ENCODE measurements around the gene USP40.

USP40 gene

DNA sequence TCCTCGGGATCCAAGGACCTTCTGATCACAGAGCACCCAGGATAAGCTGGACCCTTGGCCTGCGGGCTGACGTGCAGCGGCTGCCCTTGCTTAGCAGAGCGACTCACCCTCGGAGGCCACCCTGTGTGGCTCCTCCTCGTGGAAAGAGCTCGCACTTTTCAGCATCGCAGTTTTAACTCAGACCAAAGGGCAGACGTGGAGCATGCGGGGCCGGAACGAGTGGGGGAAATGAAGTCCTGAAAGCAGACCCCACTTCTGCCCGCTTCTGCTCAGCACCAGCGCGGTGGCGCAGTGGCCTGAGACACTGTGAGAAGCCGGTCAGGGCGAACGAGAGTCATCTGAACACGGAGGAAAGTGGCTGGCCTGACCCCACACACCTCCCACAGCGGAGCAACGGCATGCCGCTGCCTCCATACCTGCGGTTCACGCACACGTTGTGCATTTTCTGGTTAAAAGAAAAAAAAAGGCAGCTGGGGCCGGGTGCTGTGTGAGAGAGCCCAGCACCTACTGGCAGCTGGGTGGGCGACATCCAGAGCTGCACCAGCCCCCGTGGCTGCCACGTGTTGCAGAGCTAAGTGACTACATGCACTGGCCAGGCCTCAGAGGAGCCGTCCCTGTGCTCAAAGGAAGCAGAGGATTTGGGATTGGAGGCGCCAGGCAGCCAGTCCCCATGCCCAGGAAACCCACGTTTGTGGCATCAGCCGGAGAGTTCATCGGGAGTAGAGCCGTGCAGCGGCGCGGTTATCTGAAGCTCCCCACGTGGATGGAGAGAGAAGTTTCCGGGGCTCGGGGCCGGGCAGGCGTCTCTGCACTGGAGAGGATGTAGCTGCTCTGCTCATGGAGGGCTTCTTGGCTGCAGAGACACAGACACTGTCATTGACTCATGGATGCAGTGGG is 89.7 kb downstream of the USP40 start:
- no peak for DNase-seq (ENCODE audit: low read depth, low spot score)

DNA sequence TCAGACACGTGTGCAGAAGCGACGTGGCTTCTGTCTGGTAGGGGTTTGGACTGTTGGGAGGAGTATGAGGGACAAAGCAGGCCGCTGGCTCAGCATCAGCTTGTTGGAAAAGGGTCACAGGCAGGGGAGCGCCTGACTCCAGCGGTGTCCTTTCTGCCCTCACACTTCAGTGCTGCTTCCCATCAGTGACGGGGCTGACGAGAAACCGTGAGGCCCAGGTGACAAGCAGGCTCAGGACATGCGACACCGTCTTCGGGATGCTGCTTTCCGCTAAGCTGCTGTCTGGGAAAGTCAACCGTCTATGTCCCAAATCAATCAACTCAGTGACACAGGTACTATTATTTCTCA is 90.5 kb downstream of the USP40 start:
- no peak for DNase-seq (ENCODE audit: low read depth, low spot score)

DNA sequence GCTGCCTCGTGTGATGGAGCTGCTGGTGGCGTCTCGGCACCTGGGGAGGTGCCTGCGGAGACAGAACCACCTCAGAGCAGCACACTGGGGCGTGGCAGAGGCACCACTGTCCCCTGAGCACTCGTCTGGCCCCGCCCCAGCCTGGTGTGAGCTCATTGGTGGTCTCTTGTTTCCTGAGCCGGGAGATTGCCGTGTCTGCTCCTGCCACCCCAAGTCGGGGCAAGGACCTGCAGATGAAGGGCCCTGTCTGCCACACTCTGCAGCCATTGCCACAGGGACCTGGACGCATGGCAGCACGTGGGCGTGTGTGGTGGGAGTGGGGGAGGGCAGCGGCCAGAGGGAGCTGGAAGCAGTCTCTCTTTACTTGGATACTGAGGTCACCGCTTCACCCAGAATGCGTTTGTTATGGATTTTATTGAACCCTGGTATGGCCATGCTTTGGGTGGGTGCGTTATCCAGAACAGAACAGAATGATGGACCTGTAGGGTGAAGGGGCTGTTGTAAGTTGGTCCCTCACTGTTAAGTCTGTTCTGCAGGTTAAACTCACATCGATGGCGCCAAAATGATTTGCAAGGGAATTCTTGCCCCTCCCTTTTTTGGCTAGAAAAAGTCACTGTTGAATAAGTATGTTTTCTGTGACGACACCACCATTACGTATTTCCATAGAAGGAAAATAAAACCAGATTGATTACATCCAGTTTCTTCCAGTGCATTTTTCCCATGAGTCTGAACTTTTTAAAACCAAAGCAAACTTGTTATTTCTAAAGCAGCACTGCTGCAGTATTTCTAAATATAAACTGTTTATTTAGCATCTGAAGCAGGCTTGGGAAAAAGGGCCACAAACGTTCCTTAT is 92.0 kb downstream of the USP40 start:
- no peak for DNase-seq (ENCODE audit: low read depth, low spot score)

DNA sequence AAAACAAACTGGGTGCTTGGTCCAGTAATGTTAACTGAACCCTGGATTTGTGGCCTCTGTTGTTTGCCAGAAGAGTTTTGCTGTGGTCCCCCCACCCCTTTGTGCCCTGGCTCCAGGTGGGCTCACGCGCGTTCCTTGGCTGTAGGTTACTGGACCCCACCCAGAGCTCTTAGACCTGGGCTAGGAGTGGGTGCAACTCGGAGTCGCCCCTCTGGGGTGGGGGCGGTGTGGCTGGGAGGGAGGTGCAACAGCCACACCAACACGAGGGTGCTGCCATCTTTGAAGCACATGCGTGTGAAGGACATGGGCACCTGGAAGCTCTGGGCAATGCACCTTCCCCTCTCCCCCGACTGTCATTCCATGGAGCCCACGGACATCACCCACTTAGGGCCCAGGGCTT is 92.7 kb downstream of the USP40 start:
- no peak for DNase-seq (ENCODE audit: low read depth, low spot score)

DNA sequence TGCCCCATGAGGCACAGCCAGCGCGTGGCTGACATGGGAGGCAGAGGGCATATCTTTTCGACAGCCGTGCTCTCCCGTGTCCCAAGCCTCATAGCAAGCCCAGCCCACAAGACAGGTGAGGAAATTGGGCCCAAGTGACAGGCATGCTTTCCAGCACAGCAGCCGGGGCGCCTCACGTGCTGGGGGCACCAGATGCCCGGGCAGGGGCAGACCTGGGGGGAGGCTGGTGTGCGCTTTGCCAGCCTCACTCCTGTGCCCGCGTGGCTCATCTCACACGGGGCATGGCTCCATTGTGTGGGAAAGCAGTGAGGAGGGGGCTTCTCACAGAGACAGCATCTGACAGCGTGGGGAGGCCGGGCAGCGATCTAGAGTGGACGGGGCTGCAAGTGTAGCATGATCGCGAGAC is 93.2 kb downstream of the USP40 start:
- no peak for DNase-seq (ENCODE audit: low read depth, low spot score)

DNA sequence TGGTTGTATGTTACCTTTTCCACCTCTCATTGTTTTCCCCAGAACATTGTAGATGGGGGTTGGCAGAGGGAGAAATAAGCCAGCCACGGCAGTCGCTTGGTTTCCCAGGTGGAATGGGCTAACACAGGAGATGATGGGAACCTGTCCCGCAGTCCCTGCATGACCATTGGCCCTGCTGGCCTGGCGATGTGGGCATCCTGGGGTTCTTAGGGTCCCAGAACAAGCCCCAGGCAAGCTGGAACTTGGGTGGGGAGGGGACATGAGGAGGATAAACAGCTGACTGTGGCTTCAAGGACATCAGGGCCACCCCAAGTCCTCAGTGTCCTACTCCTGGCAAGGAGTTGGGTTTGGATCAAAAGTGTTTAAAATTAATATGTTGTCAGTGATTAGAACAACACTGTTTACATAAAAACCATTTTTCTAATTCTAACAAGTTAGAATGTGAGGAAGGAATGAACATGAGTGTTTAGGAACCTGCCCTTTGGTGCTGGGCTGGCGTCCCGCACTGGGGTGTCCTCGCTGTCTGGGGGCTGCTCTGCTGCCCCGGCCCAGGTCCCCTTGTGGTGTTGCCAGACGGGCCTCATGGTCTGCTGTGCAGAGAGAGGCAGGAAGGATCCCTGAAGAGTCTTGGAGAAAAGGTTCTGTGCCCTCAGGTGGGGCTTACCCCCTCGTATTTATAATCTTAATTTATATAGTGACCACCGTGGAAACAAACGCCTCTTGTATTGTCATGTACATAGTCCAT is 95.1 kb downstream of the USP40 start:
- no peak for DNase-seq (ENCODE audit: low read depth, low spot score)

DNA sequence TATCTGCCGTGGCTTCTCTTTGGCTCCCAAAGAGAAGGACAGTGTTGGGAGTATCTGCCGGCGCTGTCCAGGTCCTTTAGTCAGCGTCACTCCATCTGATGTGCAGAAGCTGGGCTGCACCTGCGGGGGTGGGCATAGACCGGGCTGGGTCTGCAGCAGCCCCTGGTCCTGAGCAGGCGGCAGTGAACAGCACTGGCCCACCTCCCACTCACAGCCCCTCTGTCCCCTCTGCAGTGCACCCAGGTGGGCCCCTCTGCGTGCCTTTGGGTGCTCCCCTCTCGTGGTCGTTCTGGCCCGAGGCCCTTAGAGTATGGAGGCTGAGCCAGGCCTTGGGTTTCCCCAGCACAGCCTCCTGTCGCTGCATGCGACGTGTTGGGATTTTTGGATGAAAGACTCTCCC is 95.7 kb downstream of the USP40 start:
- DNase-seq (ENCODE audit: low read depth, low spot score): no peak

DNA sequence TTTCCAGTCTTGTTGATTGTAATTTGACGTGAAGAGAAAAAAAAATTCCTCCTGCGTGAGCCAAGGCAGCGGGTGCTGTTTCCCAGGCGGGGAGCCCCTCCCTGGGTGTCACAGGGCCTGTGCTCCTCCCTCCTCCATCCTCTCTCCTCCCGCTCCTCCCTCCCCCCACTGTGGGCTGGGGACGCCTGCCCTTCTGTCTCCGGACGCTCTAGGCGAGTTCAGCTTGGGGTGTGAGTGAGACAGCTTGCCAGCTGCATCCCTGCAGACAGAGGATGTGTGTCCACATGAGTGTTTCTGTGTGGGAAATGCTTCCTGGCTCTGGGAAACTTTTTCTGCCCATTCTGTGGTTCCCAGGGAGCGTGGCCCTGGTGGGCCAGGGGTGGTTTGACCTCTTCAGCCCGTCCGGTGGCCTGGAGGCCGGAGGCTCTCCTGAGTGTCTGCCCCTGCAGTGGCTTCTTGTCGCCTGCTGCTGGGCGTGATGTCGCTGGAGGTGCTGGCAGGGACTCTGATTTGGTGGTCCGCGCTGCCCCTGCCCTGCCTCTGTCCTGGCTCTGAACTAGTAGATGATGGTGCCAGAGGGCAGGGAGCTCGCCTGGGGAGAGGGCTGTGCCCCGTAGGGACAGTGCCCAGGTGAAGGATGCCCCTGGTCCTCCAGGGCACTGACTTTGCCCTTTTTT is 96.4 kb downstream of the USP40 start:
- DNase-seq (ENCODE audit: low read depth, low spot score): no peak

DNA sequence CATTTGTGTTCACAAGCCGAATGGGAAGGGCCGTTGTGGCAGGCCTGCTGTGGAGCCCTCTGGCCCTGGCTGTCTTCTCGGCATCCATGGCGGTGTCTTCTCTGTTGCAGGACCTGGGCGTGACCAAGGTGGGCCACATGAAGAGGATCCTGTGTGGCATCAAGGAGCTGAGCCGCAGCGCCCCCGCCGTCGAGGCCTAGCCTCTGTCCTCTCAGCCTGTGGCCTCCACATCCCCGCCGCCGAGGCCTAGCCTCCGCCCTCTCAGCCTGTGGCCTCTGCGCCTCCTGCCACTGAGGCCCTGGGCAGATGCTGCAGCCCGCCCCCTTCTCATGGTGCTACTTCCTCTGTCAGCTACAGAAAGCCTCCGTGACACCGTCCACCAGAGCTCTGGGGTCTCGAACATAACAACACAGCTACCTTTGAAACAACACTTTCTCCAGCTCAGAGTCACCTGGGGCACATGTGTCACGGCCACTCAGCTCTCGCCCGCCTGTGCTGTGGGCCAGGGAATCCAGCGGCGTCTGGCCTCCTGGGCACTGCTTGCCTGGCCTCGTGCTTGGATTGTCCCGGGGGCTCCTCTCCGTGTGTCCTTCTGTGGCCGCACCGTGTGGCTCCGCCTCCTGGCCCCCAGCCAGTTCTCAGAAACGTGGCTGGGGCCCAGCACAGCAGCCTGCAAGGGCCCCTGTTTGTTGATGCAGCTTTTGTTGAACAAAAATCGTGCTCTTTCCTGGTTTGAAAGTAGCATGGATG is 97.1 kb downstream of the USP40 start:
- no peak for DNase-seq (ENCODE audit: low read depth, low spot score)

DNA sequence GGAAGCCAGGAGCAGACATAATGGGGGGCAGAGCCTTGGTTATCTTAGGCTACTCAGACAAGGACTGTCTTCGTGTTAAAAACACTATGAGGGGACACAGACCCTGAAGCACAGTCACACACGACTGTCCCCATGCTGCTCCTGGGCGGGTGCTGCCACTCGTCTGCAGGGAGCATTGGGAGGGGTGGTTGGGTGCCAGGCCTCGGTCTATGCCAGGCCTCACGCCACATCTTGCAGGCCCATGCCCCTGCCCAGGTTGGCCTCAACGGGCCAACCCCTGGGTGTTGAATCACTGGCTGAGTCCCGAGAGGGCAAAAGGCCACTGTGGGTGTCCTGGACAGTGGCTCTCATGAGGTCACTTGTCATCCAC is 97.9 kb downstream of the USP40 start:
- DNase-seq (ENCODE audit: low read depth, low spot score): no peak

DNA sequence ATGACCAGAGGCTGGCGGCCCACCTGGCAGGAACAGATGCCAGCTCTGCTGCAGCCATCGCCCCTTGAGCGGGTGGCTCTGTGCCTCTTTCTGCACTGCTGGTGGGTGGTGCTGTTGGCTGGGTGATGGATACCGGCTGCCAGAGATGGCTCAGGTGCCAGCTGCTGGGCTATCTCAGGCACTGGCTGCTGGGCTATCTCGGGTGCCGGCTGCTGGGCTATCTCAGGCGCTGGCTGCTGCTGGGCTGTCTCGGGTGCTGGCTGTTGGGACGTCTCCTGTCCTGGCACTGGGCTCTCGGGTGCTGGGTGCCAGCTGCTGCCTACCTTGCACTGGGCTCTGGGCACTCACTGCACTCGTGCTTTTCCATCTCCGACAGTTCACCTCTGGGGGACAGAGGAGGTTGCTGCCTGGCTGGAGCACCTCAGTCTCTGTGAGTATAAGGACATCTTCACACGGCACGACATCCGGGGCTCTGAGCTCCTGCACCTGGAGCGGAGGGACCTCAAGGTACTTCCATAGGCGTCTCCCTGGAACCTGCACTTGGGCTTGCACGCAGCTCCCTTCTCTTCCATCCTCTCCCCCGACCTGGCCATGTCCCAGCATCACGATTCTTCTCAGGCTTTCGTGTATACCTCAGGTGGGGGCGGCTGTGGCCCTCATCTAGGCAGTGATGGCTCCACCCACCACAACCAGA is 98.4 kb downstream of the USP40 start:
- DNase-seq (ENCODE audit: low read depth, low spot score): no peak

DNA sequence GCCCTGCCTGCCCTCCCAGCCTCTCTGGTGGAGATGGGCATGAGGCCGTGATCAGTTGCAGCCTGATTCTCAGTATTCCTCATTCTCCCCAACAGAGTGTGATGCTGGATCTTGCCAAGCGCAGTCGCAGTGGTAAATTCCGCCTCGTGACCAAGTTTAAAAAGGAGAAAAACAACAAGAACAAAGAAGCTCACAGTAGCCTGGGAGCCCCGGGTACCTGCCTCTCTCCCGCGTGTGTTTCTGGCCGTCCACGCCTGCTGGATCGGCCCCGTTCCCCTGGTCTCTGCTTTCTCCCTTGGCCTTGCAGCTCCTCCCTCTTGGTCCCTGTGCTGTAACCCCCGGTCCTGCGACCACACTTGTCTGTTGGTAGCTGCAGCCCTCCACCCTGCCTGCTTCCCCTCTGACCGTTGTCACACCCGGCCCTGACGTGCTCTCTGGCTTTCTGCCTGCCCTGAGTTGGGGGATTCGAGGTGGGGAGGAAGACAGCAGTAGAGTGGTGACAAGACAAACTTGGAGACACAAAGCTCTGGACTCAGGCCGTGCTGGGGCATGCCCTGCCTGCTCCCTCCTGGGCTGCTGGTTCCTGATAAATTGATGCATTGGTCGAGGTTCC is 99.5 kb downstream of the USP40 start:
- no peak for DNase-seq (ENCODE audit: low read depth, low spot score)

DNA sequence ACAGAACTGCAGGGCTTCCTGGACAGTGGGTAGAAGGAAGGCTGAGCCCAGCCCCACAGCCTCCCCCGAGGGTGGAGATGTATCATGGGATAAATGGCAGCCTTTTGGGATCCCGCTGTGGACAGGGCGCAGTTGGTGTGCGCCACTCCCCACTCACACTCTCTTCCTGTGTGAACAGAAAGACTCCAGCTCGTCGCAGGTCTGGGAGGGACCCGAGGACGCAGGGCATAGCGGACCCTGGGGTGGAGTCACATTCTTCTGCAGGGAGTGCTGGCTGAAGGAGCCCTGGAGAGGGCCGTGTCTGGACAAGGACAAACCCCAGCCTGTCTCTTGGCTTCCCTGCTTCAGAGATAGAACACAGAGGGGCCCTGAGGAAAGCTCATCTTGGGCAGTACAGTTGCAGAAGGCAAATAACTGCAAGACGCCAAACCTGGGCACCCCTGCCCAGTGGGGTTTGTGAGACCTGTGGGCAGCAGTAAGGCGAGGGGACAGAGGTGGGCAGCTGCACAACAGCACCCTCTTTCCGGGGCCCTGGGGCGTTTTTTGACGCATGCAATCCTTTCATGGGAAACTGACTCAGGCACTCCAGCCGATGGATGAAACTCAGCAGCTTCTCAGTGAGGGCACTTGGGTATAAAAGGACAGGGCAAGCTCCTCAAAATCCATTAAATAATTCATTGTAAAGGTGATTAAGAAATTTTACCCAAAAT is 101.9 kb downstream of the USP40 start:
- no peak for DNase-seq (ENCODE audit: low read depth, low spot score)

DNA sequence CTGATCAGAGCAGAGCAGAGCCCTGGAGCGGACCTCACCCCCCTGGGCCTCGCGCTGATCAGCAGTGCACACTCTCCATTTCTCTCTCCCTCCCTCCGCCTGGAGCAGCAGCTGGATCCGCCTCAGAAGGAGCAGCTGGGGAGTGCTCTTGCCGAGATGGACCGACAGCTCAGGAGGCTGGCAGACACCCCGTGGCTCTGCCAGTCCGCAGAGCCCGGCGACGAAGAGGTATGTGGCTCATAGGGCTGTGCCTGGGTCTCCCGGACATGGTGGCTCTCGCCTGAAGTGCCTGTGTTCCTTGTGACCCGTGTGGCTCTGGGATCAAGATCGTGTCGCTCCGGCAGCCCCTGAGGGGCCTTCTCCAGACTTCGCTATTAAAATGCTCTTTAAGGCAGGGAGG is 102.5 kb downstream of the USP40 start:
- DNase-seq (ENCODE audit: low read depth, low spot score): no peak

DNA sequence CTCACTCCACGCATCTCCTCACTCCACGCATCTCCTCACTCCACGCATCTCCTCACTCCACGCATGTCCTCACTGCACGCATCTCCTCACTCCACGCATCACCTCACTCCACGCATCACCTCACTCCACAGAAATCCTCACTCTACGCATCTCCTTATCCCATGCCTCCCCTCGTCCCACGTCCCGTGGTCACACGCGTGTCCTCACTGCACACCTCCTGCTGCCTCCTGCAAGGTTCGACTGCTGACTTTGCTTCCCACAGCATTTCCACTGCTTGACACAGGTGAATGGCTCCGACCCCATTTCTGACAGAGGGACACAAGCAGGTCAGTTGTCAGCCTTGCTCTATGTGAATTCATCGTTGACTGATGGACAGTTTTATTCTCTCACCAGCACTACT is 103.0 kb downstream of the USP40 start:
- no peak for DNase-seq (ENCODE audit: low read depth, low spot score)

DNA sequence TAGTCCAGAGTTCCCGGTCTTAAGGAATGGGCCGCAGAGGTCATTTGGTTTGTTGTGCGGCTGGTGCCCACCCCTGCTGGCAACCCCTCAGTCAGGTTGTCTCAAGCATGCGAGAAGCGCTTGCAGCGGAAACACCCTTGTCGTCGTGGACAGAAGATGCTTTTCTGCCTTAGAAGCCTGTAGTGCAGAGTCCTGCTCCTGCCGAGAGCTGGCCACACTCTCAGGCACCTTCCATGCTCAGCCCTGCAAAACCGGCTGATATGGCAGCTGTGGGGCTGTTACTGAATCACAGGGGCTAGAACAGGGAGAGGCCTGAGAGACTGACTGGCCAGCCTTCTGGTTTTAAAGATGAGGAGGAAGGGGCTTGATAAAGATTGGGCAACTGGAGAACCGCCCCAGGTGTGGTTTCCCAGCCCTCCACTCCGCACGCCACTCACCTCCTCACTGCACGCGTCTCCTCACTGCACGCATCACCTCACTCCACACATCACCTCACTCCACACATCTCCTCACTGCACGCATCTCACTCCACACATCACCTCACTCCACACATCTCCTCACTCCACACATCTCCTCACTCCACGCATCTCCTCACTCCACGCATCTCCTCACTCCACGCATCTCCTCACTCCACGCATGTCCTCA is 103.6 kb downstream of the USP40 start:
- no peak for DNase-seq (ENCODE audit: low read depth, low spot score)

DNA sequence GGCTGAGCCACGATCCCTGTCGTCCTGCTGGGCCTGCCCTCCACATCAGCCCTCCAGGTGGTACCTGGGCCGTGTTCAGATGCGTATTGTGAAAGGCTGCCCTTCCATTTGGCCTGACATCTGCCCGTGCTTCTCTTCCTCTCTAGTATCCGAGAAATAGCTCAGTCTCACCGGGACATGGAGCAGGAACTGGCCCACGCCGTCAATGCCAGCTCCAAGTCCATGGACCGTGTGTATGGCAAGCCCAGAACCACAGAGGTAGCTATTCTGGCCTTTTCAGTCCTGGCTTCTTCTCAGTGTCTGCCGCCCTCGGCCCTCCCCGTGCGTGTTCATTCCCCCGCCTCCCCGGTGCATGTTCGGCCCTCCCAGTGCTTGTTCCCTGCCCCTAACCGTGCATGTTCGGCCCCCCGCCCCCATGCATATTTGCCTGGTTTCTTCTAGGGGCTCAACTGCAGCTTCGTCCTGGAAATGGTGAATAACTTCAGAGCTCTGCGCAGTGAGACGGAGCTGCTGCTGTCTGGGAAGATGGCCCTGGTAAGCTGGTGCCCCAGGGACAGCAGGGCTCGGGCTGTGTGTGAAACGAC is 104.3 kb downstream of the USP40 start:
- DNase-seq (ENCODE audit: low read depth, low spot score): no peak

DNA sequence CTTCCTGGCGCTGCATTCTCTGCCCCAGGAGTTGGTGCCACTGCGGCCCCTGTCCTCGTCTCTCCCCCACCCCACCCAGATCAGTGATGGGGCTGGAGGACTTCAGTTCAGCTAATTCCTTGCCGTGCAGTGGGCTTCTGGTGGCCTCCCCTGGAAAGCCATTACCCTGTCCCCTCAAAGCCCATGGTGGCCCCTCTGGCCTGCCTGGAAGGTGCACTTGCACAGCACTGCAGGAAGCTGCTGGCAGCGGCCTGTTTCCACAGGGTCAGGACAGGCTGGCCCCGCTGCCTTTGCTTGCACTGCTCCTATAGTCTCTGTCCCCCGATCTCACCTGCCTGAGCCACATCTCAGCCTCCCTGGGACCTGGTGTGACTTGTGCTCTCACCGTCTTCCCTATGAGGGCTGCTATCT is 105.1 kb downstream of the USP40 start:
- no peak for DNase-seq (ENCODE audit: low read depth, low spot score)

All from iPS DF 19.7 (cell line).